H1 (cell line): ENCODE measurements around the gene VAV2. TPM values are rescaled to one million over a fixed set of nuclear protein-coding genes. Genes with fewer than 3 reads are reported as not detected.

Source experiments
- CTCF ChIA-PET: fragments of 300-600 bp; sonication (Branson Sonifier 250); formaldehyde crosslinking; loops from one replicate; lab custom pipeline; 2021; ENCODE audit not compliant: partially characterized antibody; lab: Charles Lee
- POLR2A ChIA-PET: fragments of 300-600 bp; sonication (Branson Sonifier 250); formaldehyde crosslinking; loops from one replicate; lab custom pipeline; 2021; ENCODE audit warnings: inconsistent platforms; ENCODE audit not compliant: partially characterized antibody; lab: Charles Lee
- DNase-seq, 2 experiments: peaks; one replicate each; pipeline versions ENCODE4 v3.0.0 to v3.0.0-alpha.2; 2010 to 2022; ENCODE audit warnings: low spot score in 2 of 2, low read depth in 1 of 2, mixed read lengths in 1 of 2
- FAIRE-seq: peaks from 2 replicates; lab custom pipeline; 2011; peaks lifted over from hg19 to GRCh38; lab: Jason Lieb, UNC
- H2AFZ ChIP-seq: 2 replicates; pipeline ENCODE4 v1.8.1; 2012; ENCODE audit warnings: low read length, inconsistent platforms
- H2AK5ac ChIP-seq: 2 replicates; pipeline ENCODE4 v1.6.1; 2013; ENCODE audit warnings: low read depth, low read length
- H2BK120ac ChIP-seq: replicated peaks from 2 replicates; pipeline ENCODE3; 2013; ENCODE audit warnings: low read depth, low read length, inconsistent platforms
- H2BK12ac ChIP-seq: 2 replicates; pipeline ENCODE4 v1.6.1; 2013; ENCODE audit warnings: low read depth, low read length
- H2BK15ac ChIP-seq: 2 replicates; pipeline ENCODE4 v1.6.1; 2013; ENCODE audit warnings: low read length
- H2BK20ac ChIP-seq: 2 replicates; pipeline ENCODE4 v1.6.1; 2013; ENCODE audit warnings: low read length
- H2BK5ac ChIP-seq: 2 replicates; pipeline ENCODE4 v1.6.1; 2013; ENCODE audit warnings: low read depth, low read length
- H3K14ac ChIP-seq: 2 replicates; pipeline ENCODE4 v1.6.1; 2013; ENCODE audit warnings: inconsistent platforms; ENCODE audit not compliant: insufficient read length
- H3K18ac ChIP-seq: 2 replicates; pipeline ENCODE4 v1.6.1; 2013; ENCODE audit warnings: low read length; ENCODE audit errors: extremely low read depth
- H3K23ac ChIP-seq: 2 replicates; pipeline ENCODE4 v1.6.1; 2013; ENCODE audit warnings: inconsistent platforms; ENCODE audit not compliant: insufficient read length
- H3K23me2 ChIP-seq: 2 replicates; pipeline ENCODE4 v1.6.1; 2013; ENCODE audit warnings: low read depth, low read length
- H3K27ac ChIP-seq: 2 replicates; pipeline ENCODE4 v1.6.1; 2011; ENCODE audit warnings: low read depth, low read length, inconsistent platforms
- H3K27me3 ChIP-seq, 4 experiments: replicated peaks in 1 of 4; 1 replicate in 1 of 4; 2 replicates in 3 of 4; pipeline versions ENCODE4 v1.6.1 to v1.8.1; 2011 to 2013; ENCODE audit warnings: low read length in 3 of 4, mild to moderate bottlenecking in 3 of 4, inconsistent platforms in 2 of 4, mixed read lengths in 2 of 4, moderate library complexity in 1 of 4; ENCODE audit not compliant: control insufficient read depth in 3 of 4, insufficient read depth in 3 of 4; ENCODE audit errors: extremely low read depth in 1 of 4
- H3K36me3 ChIP-seq, 4 experiments: 2 replicates each; pipeline versions ENCODE4 v1.6.1 to v1.8.1; 2011 to 2013; ENCODE audit warnings: mild to moderate bottlenecking in 4 of 4, low read length in 3 of 4, moderate library complexity in 2 of 4, control low read depth in 1 of 4, inconsistent platforms in 1 of 4; ENCODE audit not compliant: insufficient read depth in 4 of 4, control insufficient read depth in 2 of 4
- H3K4ac ChIP-seq: replicated peaks from 2 replicates; pipeline ENCODE3; 2013; ENCODE audit warnings: low read length, low read depth, mixed read lengths, inconsistent platforms; ENCODE audit not compliant: insufficient read length
- H3K4me1 ChIP-seq, 4 experiments: replicated peaks in 1 of 4; 1 replicate in 1 of 4; 2 replicates in 3 of 4; pipeline versions ENCODE4 v1.6.1 to v1.8.1; 2011 to 2013; ENCODE audit warnings: low read length in 3 of 4, inconsistent platforms in 2 of 4, mixed read lengths in 1 of 4; ENCODE audit not compliant: insufficient read depth in 4 of 4, control insufficient read depth in 3 of 4
- H3K4me2 ChIP-seq, 2 experiments: 2 replicates each; pipeline versions ENCODE4 v1.6.1 to v1.8.1; 2011 to 2013; ENCODE audit warnings: low read depth in 2 of 2, low read length in 2 of 2, control low read depth in 1 of 2, inconsistent platforms in 1 of 2, mild to moderate bottlenecking in 1 of 2; ENCODE audit not compliant: insufficient read depth in 1 of 2
- H3K4me3 ChIP-seq, 4 experiments: fragments of 200-600, 300-600 bp in 1 of 4; sonication (generic), shearing (Covaris generic), sonication (Bioruptor Twin) in 1 of 4; 2 replicates each; pipeline versions ENCODE4 v1.5.1 to v1.8.1; 2011 to 2016; ENCODE audit warnings: low read length in 4 of 4, low read depth in 3 of 4, control low read depth in 2 of 4, inconsistent platforms in 2 of 4, mild to moderate bottlenecking in 2 of 4, mixed read lengths in 1 of 4, moderate library complexity in 1 of 4; ENCODE audit not compliant: insufficient read depth in 2 of 4; ENCODE audit errors: extremely low read depth in 1 of 4
- H3K56ac ChIP-seq: replicated peaks from 2 replicates; pipeline ENCODE3; 2013; ENCODE audit warnings: low read depth, mild to moderate bottlenecking, mixed read lengths, low read length, inconsistent platforms; ENCODE audit not compliant: insufficient read length
- H3K79me1 ChIP-seq: 2 replicates; pipeline ENCODE4 v1.6.1; 2013; ENCODE audit warnings: low read depth, low read length, control low read depth
- H3K79me2 ChIP-seq, 2 experiments: 2 replicates each; pipeline versions ENCODE4 v1.6.1 to v1.8.1; 2012 to 2013; ENCODE audit warnings: low read length in 2 of 2, mild to moderate bottlenecking in 2 of 2, inconsistent platforms in 1 of 2; ENCODE audit not compliant: insufficient read depth in 2 of 2, control insufficient read depth in 1 of 2
- H3K9ac ChIP-seq, 4 experiments: replicated peaks in 1 of 4; 1 replicate in 1 of 4; 2 replicates in 3 of 4; pipeline versions ENCODE4 v1.6.1 to v1.8.1; 2011 to 2013; ENCODE audit warnings: low read depth in 3 of 4, low read length in 3 of 4, control low read depth in 2 of 4, mild to moderate bottlenecking in 2 of 4, moderate library complexity in 2 of 4, inconsistent platforms in 1 of 4; ENCODE audit errors: extremely low read depth in 1 of 4
- H3K9me3 ChIP-seq, 2 experiments: 2 replicates each; pipeline versions ENCODE4 v1.6.1 to v1.8.1; 2012 to 2013; ENCODE audit warnings: mild to moderate bottlenecking in 2 of 2, moderate library complexity in 2 of 2, control low read depth in 1 of 2, inconsistent platforms in 1 of 2, low read depth in 1 of 2, low read length in 1 of 2, mixed read lengths in 1 of 2; ENCODE audit not compliant: insufficient read depth in 2 of 2
- H4K20me1 ChIP-seq, 2 experiments: replicated peaks in 1 of 2; 2 replicates each; pipeline versions ENCODE3 to v1.8.1; 2011 to 2013; ENCODE audit warnings: inconsistent platforms in 2 of 2, low read length in 2 of 2, mild to moderate bottlenecking in 1 of 2; ENCODE audit not compliant: insufficient read depth in 2 of 2, control insufficient read depth in 1 of 2
- H4K5ac ChIP-seq: 2 replicates; pipeline ENCODE4 v1.6.1; 2013; ENCODE audit warnings: low read length, low read depth, mixed read lengths, inconsistent platforms; ENCODE audit not compliant: insufficient read length
- H4K8ac ChIP-seq: 2 replicates; pipeline ENCODE4 v1.8.0; 2013; ENCODE audit warnings: mild to moderate bottlenecking, moderate library complexity, low read length, inconsistent platforms; ENCODE audit not compliant: insufficient read depth; ENCODE audit errors: extremely low read depth
- H4K91ac ChIP-seq: replicated peaks from 2 replicates; pipeline ENCODE3; 2013; ENCODE audit warnings: low read length, mixed read lengths, inconsistent platforms; ENCODE audit not compliant: insufficient read length
- GTF2F1 ChIP-seq: IDR thresholded peaks from 2 replicates; pipeline ENCODE4 v1.6.1; 2012; ENCODE audit warnings: low read depth, low read length, improper control_type of control experiment, borderline replicate concordance
- POLR2AphosphoS5 ChIP-seq: IDR thresholded peaks from 2 replicates; pipeline ENCODE4 v1.6.1; 2011; ENCODE audit warnings: low read depth, low read length
- TBP ChIP-seq: IDR thresholded peaks from 2 replicates; pipeline ENCODE4 v1.6.1; 2011; ENCODE audit warnings: low read depth, low read length, improper control_type of control experiment
- TEAD4 ChIP-seq: IDR thresholded peaks from 2 replicates; pipeline ENCODE4 v1.6.1; 2012; ENCODE audit warnings: low read depth, low read length, inconsistent platforms, mixed read lengths
- YY1 ChIP-seq: IDR thresholded peaks from 2 replicates; pipeline ENCODE4 v1.6.1; 2011; ENCODE audit warnings: low read depth, mild to moderate bottlenecking, low read length
- WGBS, 2 experiments: shearing (Covaris generic) in 1 of 2; methylation state at CpG; one replicate each; pipeline versions ENCODE4 v1.1.6 to v1.1.7; 2013 to 2015; ENCODE audit warnings: low lambda C conversion rate in 2 of 2, mixed read lengths in 2 of 2, inconsistent platforms in 1 of 2, low coverage in 1 of 2, missing lambda C conversion rate in 1 of 2; ENCODE audit not compliant: insufficient replicate concordance in 2 of 2, insufficient coverage in 1 of 2, insufficient read length in 1 of 2; ENCODE audit errors: extremely low coverage in 1 of 2, missing lambda C conversion rate in 1 of 2; 5-methylcytosine and 5-hydroxymethylcytosine counted together
- polyA plus RNA-seq, 7 experiments: library from polyadenylated mRNA; depleted of rRNA in 3 of 7; stranded (reverse) in 5 of 7; unstranded in 2 of 7; fragments of >200 nt in 5 of 7; fragments of 200-250 nt in 2 of 7; gene quantifications; 1 replicate in 5 of 7; 2 replicates in 1 of 7; 4 replicates in 1 of 7; pipeline versions ENCODE4 v1.2.1 to v1.2.3, GENCODE V29; 2011 to 2013; ENCODE audit warnings: missing spikeins in 2 of 7, mixed read lengths in 2 of 7
- total RNA-seq: library from RNA; stranded (reverse); fragmentation: NEBNext Ultra II Directional; extraction: Animal tissue kit (Norgen Biotek cat#: 25700); gene quantifications from 2 replicates; pipeline ENCODE4 v1.2.1, GENCODE V29; 2021

VAV2 gene
- total and polyA plus RNA-seq, 2 of the 8 experiments (the other 6 are each of a cell fraction or from before 2014, with no cell fraction given), result 13.6 to 37.6 TPM

DNA sequence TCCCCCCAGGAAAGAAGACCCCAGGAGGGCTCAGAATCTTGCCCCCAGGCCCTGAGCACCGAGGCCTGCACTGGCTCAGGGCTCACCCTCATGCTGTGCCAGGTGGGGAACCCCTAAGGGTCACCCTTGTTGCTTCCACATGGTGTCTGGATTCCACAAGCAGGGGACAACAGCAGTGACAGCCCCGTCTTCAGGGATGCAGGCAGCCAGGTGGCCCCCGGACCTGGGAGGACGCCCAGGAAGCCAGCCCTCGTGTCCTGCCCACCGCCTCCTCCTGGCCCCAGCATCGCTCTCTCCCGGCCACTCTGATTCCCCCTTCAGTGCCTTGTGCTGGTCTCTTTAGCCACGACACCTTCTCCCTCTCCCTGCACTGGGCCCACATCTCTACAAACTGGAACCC, 194.0 kb downstream of the VAV2 start:
- Histone ChIP-seq H2BK12ac (no peak overlapping the region), H3K23ac (no peak overlapping the region), H3K4ac (no peak overlapping the region), H3K14ac (no peak overlapping the region), H4K20me1 (peaks cover 0 to 3% of the 10 kb centered on the region in 2 experiments), H3K79me2 (no peaks in the 10 kb centered on the region), H2BK5ac (no peak overlapping the region), H3K27me3 (no peaks in the 10 kb centered on the region), H3K4me1 (peaks cover 0 to 8% (median 2%) of the 10 kb centered on the region in 4 experiments; a peak in 5 of 7 replicates), H3K56ac (no peak overlapping the region), H4K5ac (no peak overlapping the region), H3K23me2 (no peaks in the 10 kb centered on the region), H4K8ac (no peak overlapping the region), H2AFZ (no peak overlapping the region), H3K18ac (no peak overlapping the region), H3K27ac (no peak overlapping the region), H3K9ac (no peak overlapping the region), H4K91ac (no peak overlapping the region), H2AK5ac (no peak overlapping the region), H2BK120ac (no peak overlapping the region), H3K4me2 (no peak overlapping the region), H3K36me3 (no peaks in the 10 kb centered on the region; a peak in 2 of 8 replicates), H3K9me3 (no peaks in the 10 kb centered on the region), H3K79me1 (no peaks in the 10 kb centered on the region), H3K4me3 (no peak overlapping the region), H2BK20ac (no peak overlapping the region), H2BK15ac (no peak overlapping the region)
- whole genome bisulfite sequencing, 2 experiments, result 95% methylated on average over 8 of the region's 9 CpGs; no CpG with 5 or more reads in 1 of the 2 experiments
- TF ChIP-seq TEAD4 (no peak), TBP (no peak), GTF2F1 (no peak), YY1 (no peak), POLR2AphosphoS5 (no peak)
- ChIA-PET CTCF (interaction anchor here (0.8 to 1.7 kb wide), 3 partner anchors 16 to 195 kb away, joined by 4 to 8 read pairs (median 5); no protein-coding TSS in a partner anchor), POLR2A (interaction anchor here (0.8 kb wide), 1 partner anchor 211 kb away, joined by 3 read pairs; no protein-coding TSS in a partner anchor)
- FAIRE-seq (no peak), DNase-seq (no peak)
